ENCODE measurements around the gene SLC25A22.
A peak's percentile ranks its signal among the peaks of the same experiment; 100 is the strongest.

Gene SLC25A22

DNA sequence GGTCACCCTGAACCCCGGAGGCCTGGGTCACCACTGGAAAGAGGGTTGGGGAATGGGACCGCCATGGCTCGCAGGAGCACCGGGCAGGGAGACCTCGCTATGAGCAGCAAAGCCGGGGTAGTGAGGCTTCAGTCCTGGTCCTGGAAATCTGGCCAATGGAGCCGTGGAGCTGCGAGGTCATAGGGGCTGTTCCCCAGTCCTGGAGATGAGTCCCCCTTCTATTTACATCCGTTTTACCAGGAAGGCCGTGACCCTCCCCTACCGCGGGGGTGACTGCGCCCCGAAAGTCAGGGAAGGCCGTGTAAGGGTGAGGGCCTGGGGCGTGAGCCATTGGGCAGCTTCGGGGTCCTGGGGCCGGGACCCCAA lies 6.5 kb upstream of the SLC25A22 start:
- DNase-seq (ENCODE audit: low read depth in 1 of 2, low spot score in 1 of 2), result no peak

DNA sequence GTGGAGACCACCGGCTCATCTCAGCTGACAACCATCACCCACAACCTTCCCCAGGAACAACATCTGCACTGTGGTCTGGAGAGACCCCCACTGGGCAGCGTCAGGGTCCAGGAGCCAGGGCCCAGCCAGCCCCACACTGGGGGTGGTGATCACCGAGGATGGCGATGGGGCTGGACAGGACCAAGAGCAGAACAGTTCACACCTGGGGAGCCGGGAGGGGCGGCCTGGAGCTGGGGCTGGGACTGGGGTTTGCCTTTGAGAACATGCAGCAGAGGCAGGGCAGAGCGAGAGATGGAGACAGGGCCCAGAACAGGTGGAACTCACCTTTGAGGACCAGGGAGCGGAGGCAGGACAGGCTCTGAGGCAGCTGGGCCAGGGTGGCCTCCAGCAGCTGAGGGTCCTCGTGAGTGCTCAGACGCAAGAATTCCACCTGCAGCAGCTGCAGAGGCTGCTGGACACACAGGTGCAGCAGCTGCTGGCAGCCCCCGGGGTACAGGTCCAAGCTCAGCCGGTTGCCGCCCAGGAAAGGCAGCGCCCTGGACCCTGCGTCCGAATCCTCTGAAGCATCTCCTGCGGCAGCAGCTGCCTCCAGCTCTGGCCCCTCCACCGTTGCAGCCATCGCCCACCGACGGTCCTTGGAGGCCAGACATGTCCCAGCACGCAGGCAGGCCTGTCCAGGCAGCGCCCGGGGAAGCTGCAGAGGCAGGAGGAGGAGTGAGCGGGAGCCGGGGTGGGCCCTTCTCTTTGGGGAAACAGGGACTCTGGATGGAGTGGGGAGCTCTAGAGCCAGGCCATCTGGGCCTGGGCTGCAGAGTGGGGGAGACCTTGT lies 5.9 kb upstream of the SLC25A22 start:
- no peak for DNase-seq (ENCODE audit: low read depth in 1 of 2, low spot score in 1 of 2)

DNA sequence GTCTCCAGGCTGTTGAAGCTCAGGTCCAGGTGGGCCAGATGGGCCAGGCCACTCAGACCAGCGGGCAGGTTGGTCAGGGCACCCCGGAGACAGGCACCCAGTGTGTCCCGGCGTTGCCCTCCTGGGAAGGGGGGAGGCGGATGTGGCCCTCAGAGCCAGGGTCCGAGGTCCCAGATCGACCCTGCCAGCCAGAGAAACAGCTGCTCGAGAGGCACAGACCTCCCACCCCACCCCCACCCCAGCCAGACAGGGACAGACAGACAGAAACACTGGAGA lies 5.3 kb upstream of the SLC25A22 start:
- DNase-seq (ENCODE audit: low read depth in 1 of 2, low spot score in 1 of 2), result no peak

DNA sequence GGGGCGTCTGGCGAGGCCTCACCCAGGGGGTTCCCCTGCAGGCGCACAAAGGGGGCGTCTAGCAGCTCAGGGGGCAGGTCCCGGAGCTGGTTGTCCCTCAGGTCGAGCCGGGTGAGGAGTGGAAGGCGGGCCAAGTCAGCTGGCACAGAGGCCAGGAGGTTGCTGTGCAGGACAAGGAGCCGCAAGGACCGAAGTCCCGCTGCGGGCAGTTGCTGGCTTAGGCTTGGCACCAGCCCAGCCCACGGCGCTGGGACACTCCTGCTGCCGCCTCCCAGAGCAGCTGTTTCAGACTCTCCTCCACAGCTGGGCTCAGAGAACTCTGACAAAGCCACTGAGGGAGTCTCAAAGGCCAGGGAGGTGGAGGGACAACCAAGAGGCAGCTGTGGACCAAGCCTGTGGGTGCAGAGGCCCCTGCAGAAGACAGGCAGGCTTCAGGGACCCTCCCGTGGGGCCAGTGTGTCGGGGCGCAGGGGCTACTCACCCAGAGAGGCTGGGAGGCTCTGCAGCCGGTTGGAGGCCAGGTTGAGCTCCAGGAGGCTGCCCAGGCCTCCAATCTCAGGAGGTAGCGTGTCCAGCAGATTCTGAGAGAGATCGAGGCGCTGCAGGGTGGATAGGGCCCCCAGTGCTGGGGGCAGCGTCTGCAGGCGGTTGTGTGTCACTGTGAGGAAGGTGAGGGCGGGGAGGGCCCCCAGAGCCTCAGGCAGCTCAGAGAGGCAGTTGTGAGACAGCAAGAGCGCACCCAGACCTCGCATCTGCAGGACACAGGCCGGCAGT lies 4.8 kb upstream of the SLC25A22 start:
- no peak for DNase-seq (ENCODE audit: low read depth in 1 of 2, low spot score in 1 of 2)

DNA sequence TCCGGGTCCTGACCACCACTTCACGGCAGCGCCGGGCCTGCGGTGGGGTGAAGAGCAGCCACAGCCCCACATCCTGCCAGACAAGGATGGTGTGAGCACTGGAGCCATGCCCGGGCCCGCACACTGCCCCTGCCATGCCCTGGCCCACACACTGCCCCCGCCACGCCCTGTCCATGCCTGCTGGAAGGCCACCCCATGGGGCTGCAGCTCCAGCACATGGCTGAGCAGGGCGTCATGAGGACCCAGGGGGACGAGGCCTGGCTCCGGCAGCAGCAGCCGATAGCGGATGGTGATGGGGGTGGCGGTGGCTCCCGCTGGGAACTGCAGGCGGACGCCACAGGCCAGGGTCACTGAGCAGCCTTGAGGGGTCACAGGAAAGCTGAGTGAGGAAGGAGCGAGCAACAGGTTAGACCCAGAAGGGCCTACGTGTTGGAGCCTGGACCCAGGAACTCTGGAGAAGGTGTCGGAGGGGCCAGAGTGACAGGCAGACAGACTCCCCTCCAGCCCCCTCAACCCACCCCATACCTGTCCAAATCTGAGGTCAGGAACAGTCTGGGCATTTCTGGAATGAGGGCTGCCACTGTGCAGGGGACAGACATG lies 4.0 kb upstream of the SLC25A22 start:
- DNase-seq (ENCODE audit: low read depth in 1 of 2, low spot score in 1 of 2), result no peak

DNA sequence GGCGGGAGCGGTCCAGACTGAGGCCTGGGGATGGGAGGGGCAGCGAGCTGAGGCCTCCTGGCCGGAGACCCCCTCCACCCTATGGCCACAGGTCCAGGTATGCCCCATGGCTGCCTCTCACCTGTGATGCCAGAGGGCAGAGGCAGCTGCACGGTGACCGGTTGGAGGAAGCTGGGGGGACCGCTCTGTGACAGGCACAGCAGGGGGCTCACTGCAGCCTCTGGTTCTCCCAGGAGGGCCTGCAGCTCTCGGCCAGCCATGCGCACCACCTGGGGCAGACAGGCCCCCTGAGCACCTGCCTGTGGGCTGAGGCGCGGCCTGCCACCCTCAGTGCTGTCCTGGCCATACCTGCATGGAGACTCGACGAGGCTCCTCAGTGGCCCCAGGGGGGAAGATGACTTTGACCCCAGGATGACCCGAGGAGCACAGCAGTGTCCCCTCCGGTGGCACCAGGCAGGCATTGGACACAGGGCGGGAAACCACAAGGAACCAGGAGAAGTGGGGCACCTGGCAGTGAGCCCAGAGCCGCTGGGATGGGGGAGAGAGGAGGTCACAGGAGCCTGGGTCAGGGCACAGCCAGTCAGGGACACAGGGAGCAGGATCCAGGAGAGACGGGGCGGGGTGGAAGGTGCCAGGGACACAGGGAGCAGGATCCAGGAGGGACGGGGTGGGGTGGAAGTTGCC lies 3.2 kb upstream of the SLC25A22 start:
- no peak for DNase-seq (ENCODE audit: low read depth in 1 of 2, low spot score in 1 of 2)

DNA sequence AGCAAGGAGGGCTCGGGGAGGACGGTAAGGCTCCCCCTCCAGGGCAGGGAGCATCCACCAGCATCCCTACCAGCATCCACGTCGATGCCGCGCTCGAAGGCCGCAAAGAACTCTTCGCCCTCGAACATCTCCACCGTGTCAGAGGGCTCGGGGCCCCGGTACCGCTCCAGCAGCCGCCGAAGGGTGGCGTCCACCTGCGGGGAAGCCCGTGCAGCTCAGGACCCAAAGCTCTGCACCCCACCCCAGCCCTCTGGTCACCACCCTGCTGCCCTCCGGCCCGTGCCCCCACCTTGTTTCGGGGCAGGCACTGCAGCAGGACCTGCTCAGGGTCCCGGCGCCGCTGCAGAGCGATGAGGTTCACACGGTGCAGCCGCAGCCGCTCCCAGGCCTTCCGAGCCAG lies 2.4 kb upstream of the SLC25A22 start:
- DNase-seq (ENCODE audit: low read depth in 1 of 2, low spot score in 1 of 2), result no peak

DNA sequence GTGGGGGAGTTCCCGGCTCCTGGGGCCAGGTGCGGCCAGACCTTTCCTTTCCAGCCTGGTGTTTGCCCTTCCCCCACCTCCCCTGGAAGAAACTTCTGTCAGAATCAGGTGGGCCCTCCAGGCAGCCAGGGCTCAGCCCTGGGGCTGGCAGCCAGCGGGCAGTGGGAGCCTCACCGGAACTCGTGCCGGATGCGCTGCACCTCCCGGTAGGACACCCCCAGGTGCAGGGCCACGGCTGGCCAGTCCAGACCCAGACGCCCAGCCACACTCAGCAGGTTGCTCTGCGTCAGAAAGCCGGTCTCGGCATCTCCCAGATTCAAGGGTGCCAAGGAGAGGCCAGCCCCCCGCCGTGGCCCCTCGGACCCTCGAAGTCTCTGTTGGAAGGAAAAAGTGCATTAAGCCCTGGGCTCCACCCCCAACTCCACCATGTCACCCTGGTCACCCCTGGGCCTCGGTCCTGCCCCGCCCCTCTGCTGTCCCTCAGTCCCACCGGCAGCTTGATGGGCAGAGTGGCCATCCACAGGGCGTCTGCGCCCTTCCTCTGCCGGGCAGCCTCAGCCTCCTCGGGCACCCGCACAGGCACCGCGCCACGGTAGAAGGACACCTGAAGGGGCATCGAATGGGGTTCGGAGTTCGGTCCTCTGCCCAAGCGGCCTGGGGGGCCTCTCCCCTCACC lies 1.7 kb upstream of the SLC25A22 start:
- DNase-seq (ENCODE audit: low read depth in 1 of 2, low spot score in 1 of 2), result no peak

DNA sequence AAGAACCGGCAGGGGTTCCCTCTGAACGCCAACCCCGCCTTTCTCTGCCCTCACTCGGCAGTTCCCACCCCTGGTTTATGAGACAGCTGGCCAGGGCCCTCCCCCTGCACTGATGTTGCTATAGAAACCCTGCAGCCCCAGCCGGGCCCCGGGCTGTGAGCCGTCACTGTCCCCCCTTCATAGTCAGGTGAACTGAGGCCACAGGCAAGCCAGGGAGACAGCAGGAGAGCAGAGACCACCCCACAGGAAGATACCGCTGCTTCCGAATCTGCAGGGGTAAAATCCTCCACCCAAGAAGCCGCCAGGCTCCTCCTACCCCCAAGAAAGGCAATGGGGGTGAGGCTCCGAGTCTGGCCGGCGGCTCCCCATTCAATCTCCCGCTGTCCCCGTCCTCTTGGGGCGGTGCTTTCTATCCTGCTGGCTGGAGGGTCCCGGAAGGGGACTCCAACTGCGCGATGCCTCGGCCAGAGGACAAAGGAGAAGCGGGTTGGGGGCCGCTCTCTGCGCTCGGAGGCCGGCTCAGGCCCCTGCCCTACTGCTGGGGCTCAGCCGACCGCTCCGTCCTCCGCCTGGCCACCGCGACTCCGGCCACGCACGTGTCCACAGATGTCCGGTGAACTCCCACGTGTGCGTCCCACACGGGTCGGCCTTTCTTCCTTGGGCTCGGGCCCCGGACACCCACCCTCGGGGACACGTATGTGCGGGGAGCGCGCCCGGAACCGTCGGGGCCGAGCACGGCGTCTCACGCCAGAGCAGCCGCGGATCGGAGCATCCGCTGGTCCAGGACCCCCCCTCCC lies 587 bp downstream of the SLC25A22 start:
- peak; percentile 39 to 61 for DNase-seq (ENCODE audit: low read depth in 1 of 2, low spot score in 1 of 2)

DNA sequence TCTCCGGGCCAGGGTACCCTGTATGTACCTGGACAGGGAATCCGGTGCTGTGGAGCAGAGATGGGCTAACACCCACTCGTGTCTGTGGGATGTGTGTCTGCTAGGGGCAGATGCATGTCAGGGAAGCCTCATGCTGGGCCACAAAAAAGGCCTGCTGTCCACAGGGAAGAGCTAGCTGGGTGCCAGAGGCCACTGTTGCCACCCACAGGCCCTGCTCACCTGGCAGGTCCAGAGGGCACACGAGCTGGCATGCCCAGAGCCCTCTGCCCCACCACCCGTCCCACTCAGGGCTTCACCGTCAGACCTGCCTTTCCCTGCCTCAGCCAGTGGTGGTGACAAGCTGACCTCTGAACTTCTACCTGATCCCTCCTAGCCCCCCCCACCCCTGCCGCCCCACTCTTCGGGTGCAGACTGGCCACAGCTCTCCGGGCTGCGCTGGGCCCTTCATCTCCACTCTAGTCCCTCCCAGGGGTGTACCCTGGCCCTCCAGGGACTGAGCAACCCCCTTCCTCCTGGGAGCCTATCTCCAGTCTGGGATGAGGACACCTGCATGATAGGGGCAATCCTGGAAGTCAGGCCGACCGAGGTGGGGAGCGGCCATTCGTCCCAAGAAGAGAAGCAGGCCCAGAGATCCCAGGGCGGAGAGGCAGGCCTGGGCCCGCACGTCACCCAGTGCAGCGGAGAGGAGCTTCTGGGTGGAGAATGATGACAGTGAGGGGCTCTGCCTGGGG lies 1.4 kb downstream of the SLC25A22 start:
- no peak for DNase-seq (ENCODE audit: low read depth in 1 of 2, low spot score in 1 of 2)

DNA sequence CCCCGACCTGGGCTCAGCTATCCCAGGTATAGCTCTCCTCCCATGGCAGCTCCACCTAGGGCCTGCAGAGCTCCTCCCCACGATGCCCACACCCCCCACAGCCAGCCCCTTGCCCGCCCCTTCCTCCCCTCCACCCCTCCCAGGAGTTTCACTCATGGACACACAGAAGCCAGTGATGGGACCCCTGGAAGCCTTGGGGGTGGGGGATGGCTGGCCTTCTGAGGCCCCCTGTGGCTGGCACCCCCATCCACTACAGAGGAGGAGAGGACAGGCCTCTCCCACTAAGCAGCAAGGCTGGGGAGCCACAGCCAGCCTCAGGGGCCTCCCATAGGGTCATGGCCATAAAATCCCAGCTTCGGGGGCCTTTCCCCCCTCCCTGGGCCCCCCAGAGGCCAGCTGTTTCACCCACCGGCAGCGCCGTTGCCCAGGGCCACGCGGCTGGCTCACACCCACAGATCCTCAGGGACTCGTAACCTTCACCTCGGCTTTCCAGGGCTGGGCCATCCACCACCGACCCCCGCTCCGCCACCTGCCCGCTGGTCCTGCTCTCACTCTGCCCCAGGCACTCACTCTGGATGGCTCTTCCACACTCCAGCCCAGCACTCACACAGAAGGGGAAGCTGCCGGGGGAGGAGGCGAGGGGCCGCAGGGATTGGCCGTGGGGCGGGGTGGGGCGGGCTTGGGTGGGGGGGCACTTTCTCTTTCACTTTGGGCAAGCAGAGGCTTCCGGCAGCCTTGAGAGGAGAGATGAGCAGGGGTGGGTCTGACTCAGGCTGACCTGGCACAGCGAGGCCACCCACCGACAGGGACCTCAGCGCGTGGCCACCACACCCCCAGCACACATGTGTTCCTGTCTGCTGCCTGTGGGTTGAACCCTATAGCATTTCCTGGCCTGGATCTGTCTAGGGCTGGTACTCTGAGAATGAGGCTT lies 2.2 kb downstream of the SLC25A22 start:
- DNase-seq (ENCODE audit: low read depth in 1 of 2, low spot score in 1 of 2), result peak; percentile 44 to 67

DNA sequence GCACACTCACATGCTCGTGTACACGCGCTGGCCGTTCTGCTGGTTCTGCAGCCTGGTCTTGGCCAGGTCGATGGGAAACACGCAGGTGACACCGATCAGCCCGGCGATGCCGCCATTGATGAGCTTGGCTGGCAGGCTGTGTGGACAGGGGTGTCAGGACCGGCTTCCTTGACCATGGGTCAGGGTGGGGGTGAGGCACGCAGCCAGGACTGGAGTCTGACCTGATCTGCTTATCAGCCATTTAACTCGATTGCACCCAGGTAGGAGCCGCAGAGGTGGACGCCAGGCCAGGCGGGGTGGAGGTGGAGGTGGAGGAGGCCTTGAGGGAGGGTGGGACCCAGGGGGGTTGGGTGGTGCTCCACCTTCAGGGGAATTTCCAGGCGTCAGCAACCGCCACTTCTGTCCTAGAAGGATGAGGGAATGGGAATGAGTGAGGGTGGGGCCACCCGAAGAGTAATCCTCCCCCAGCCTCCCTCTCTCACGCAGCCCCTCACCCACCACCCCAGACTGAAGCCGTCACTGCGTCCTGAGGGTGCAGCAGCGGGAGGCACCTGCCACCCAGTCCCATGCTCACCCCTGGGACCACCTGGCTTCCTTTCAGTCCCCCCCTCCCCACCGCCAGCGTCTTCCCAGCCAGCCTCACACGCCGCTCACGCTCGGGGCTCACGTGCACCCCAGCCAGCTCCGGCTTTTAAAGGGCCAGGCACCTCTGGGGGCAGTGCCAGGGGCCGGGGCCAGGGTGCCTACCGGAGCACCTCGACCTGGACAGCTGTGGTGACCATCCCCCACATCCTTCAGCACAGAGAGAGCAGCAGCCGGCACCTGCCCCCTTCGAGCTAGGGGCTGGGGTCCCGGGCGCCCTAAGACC lies 3.1 kb downstream of the SLC25A22 start:
- DNase-seq (ENCODE audit: low read depth in 1 of 2, low spot score in 1 of 2), result no peak

DNA sequence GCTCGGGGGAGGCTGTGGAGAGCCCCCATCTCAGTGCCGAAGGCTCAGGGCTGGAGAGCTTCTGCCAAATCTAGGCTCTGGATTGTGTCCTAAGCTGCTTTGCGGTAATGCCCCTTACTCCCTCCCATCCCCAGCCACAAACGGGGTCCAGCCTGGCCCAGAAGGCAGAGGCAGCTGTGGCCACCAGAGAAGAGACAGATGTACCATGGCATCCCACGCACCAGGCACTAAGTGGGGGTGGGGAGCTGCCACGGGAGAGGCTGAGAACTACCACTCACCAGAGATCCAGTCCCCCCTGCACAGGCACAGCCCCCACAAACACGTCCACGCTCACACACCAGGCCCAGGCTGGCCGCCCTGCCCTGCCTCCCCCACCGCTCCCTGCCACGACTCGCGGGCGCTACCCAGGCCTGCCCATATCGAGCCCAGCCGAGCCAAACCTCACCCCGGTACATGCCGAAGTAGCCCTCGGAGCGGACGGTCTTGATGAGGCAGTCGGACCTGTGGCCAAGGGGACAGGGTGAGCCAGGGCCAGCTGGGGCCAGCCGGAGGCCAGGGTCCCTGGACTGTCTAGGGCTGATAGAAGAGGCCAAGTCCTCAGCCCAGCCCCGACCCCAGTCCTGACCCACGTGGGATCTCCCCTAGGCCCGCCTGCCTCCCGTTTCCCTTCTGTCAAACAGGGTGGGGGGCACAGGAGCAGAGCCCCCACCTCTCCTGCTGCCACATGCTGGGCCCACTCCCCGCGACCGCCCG lies 3.9 kb downstream of the SLC25A22 start:
- DNase-seq (ENCODE audit: low read depth in 1 of 2, low spot score in 1 of 2), result no peak

DNA sequence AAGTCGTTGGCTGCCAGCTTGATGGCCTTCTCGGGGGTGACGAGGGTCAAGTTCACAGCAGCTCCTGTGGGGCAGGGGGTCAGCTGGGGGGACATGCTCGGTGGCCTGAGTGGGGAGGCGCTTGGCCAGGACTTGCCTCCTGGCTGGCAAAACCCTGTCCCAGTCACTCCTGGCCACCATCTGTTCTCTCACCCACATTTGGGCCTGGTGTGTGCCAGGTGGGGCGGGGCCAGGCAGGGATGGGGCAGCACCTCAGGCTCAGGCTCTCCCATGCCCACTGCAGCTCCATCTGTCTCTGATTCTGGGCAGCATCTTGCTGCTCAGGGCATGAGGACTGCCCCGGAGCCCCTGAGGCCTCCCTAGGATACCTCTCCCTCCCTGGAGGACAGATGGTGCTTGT lies 4.5 kb downstream of the SLC25A22 start:
- DNase-seq (ENCODE audit: low read depth in 1 of 2, low spot score in 1 of 2), result no peak

DNA sequence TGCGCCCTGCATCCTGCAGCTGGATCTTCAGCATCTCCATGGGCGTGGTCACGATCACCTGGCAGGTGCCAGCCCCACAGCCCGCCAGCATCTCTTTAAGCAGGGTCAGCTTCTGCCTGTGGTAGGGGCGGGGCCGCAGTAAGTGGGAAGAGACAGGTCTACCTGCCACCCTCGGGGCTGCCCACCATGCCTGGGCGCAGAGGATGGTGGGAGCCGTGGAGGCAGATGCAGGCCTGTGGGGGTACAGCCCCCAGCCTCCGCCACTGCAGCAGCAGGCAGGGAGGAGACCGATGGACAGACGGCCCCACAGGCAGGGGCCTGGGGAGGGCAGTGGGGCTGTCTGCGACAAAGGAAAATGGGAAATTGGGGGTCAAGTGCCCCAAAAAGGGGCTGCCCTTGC lies 5.2 kb downstream of the SLC25A22 start:
- no peak for DNase-seq (ENCODE audit: low read depth in 1 of 2, low spot score in 1 of 2)

DNA sequence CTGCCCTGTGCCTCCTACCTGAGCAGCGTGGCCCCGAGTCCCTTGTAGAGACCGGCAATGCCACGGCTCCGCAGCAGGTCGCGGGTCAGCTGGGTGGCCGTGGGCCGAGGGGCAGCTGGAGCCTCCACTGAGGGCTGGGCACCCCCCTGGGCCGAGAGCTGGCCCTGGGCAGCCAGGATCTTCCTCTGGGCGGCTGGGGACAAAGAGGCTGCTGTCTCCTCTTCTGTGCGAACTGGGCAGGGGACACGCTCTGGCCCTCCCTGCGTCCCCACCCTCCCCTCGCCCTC lies 5.6 kb downstream of the SLC25A22 start:
- DNase-seq (ENCODE audit: low read depth in 1 of 2, low spot score in 1 of 2), result no peak

All from activated T-helper 1 cell treated with anti-CD3 and anti-CD28 coated beads, Interleukin-2, amount 50 U/mL, for 16 hours (primary cell).